K562 (cell line): ENCODE results near the gene LRMDA. TPM values are rescaled to one million over a fixed set of nuclear protein-coding genes. Genes with fewer than 3 reads are reported as not detected.

Experiments used
- ATAC-seq: fragments of 200-7000 bp; cut with Tn5 transposase; 3 replicates; pipeline ENCODE4 v1.9.1; 2020; ENCODE audit warnings: moderate library complexity
- BruUV-seq: library from RNA; stranded (reverse); fragments of 400-500 nt; replicated peaks from 2 replicates; lab custom pipeline; 2021; lab: Mats Ljungman, UMichigan
- CTCF ChIA-PET: fragments of 300-600 bp; formaldehyde crosslinking; extraction: SDS; loops from one replicate; lab custom pipeline; 2021; ENCODE audit warnings: low intra/inter-chr PET ratio; lab: Yijun Ruan, JAX
- POLR2A ChIA-PET: fragments of 300-600, 350-650 bp; sonication (Branson Sonifier 250); formaldehyde crosslinking; extraction: SDS; loops from one replicate; lab custom pipeline; 2021; ENCODE audit warnings: antibody characterized with exemption, inconsistent platforms; lab: Yijun Ruan, JAX
- DNase-seq, 4 experiments: peaks; one replicate each; pipeline versions ENCODE4 v3.0.0 to v3.0.0-alpha.2; 2011 to 2018; ENCODE audit warnings: low spot score in 3 of 4, mixed read lengths in 3 of 4; ENCODE audit errors: extremely low read depth in 1 of 4
- FAIRE-seq: peaks from 2 replicates; lab custom pipeline; 2011; peaks lifted over from hg19 to GRCh38; lab: Jason Lieb, UNC
- H2AFZ ChIP-seq: 2 replicates; pipeline ENCODE4 v1.6.0; 2011; ENCODE audit warnings: low read depth, low read length, control low read depth, inconsistent platforms
- H3K27ac ChIP-seq: fragments of 200-600 bp; 3 replicates; pipeline ENCODE4 v1.8.0; 2011; ENCODE audit warnings: low read depth, mild to moderate bottlenecking, control low read depth, inconsistent platforms, low read length, moderate library complexity, mixed read lengths; ENCODE audit errors: extremely low read depth
- H3K27me3 ChIP-seq, 2 experiments: fragments of 300-600 bp in 1 of 2; 2 replicates in 1 of 2; 3 replicates in 1 of 2; pipeline versions ENCODE4 v1.6.0 to v1.8.0; 2011; ENCODE audit warnings: inconsistent platforms in 2 of 2, low read length in 2 of 2, mild to moderate bottlenecking in 1 of 2, mixed read lengths in 1 of 2, moderate library complexity in 1 of 2; ENCODE audit not compliant: control insufficient read depth in 2 of 2, insufficient read depth in 2 of 2
- H3K36me3 ChIP-seq: fragments of 300-600 bp; 3 replicates; pipeline ENCODE4 v1.8.0; 2011; ENCODE audit warnings: mild to moderate bottlenecking, low read length, inconsistent platforms; ENCODE audit not compliant: control insufficient read depth, insufficient read depth
- H3K4me1 ChIP-seq, 2 experiments: fragments of 200-600 bp in 1 of 2; replicated peaks in 1 of 2; 2 replicates in 1 of 2; 3 replicates in 1 of 2; pipeline versions ENCODE4 v1.5.1 to v1.8.0; 2011; ENCODE audit warnings: inconsistent platforms in 2 of 2, low read length in 2 of 2, mild to moderate bottlenecking in 1 of 2, mixed read lengths in 1 of 2, moderate library complexity in 1 of 2; ENCODE audit not compliant: control insufficient read depth in 2 of 2, insufficient read depth in 2 of 2
- H3K4me2 ChIP-seq: 2 replicates; pipeline ENCODE4 v1.6.1; 2011; ENCODE audit warnings: low read length, control low read depth, inconsistent platforms, mixed read lengths; ENCODE audit not compliant: insufficient read depth
- H3K4me3 ChIP-seq: fragments of 200-600 bp; sonication (generic), shearing (Covaris generic); 2 replicates; pipeline ENCODE4 v1.5.1; 2016; ENCODE audit warnings: control low read depth, inconsistent platforms
- H3K79me2 ChIP-seq: fragments of 200-600 bp; 3 replicates; pipeline ENCODE4 v1.8.0; 2011; ENCODE audit warnings: low read length, inconsistent platforms; ENCODE audit not compliant: control insufficient read depth, insufficient read depth
- H3K9ac ChIP-seq, 2 experiments: 2 replicates each; pipeline versions ENCODE4 v1.6.0 to v1.6.1; 2011; ENCODE audit warnings: low read depth in 2 of 2, low read length in 2 of 2, control low read depth in 1 of 2, inconsistent platforms in 1 of 2, mild to moderate bottlenecking in 1 of 2, mixed read lengths in 1 of 2; ENCODE audit not compliant: insufficient read depth in 1 of 2
- H3K9me1 ChIP-seq: one replicate; pipeline ENCODE4 v1.6.0; 2011; ENCODE audit warnings: inconsistent platforms, mild to moderate bottlenecking, low read length, moderate library complexity; ENCODE audit not compliant: control insufficient read depth, insufficient read depth
- H3K9me3 ChIP-seq: replicated peaks from 2 replicates; pipeline ENCODE4 v1.5.1; 2011; ENCODE audit warnings: low read depth, low read length, inconsistent platforms; ENCODE audit not compliant: control insufficient read depth, insufficient read depth
- H4K20me1 ChIP-seq: replicated peaks from 2 replicates; pipeline ENCODE4 v1.6.1; 2011; ENCODE audit warnings: low read length, inconsistent platforms, mixed read lengths; ENCODE audit not compliant: control insufficient read depth, insufficient read depth
- ASH1L ChIP-seq: fragments of 450-650 bp; IDR thresholded peaks from 2 replicates; pipeline ENCODE4 v1.6.1; 2018; ENCODE audit warnings: borderline replicate concordance, mild to moderate bottlenecking, low read depth; ENCODE audit not compliant: partially characterized antibody
- IRF9 ChIP-seq: fragments of 450-650 bp; IDR thresholded peaks from 2 replicates; pipeline ENCODE4 v1.6.1; 2016; ENCODE audit warnings: missing biosample characterization, missing genetic modification characterization
- MTA3 ChIP-seq: fragments of 450-650 bp; formaldehyde crosslinking; IDR thresholded peaks from 2 replicates; pipeline ENCODE4 v1.6.1; 2017; ENCODE audit warnings: mild to moderate bottlenecking, borderline replicate concordance
- RBM17 ChIP-seq: fragments of 200-400 bp; formaldehyde crosslinking; IDR thresholded peaks from 2 replicates; pipeline ENCODE4 v1.6.1; 2017; ENCODE audit warnings: low read depth, mild to moderate bottlenecking, low read length, borderline replicate concordance
- ZNF589 ChIP-seq: fragments of 200-800 bp; sonication (Bioruptor generic); IDR thresholded peaks from 2 replicates; pipeline ENCODE4 v1.6.1; 2016; ENCODE audit warnings: low read depth, missing genetic modification characterization, missing compliant biosample characterization
- WGBS: fragments of 100-300 bp; shearing (Covaris generic); methylation state at CpG from one replicate; pipeline ENCODE4 v1.1.6; 2016; ENCODE audit warnings: low coverage, mixed read lengths; ENCODE audit not compliant: insufficient coverage; ENCODE audit errors: missing lambda C conversion rate; 5-methylcytosine and 5-hydroxymethylcytosine counted together
- in situ Hi-C: fragments of 300-500 bp; cut with MboI; formaldehyde crosslinking; loops from 4 replicates; pipeline ENCODE4 v1.15.0; 2018; ENCODE audit warnings: inconsistent platforms, mixed read lengths
- intact Hi-C: fragments of 100-400 bp; cut with micrococcal nuclease; formaldehyde crosslinking; loops from 2 replicates; pipeline ENCODE4 v1.14.2; 2022
- polyA plus RNA-seq, 8 experiments: library from polyadenylated mRNA; depleted of rRNA in 4 of 8; stranded (reverse) in 5 of 8; unstranded in 3 of 8; fragments of >200 nt; fragmentation: Nextera tagmentation in 2 of 8; fragmentation: Illumina TruSeq in 1 of 8; extraction: Ambion mirVana in 2 of 8; extraction: Trizol in 1 of 8; gene quantifications; 2 replicates each; pipeline versions ENCODE4 v1.2.1 to v1.2.3, GENCODE V29; 2011 to 2014; ENCODE audit warnings: inconsistent platforms in 1 of 8, missing spikeins in 1 of 8
- total RNA-seq, 7 experiments: library from RNA; depleted of rRNA in 6 of 7; stranded (reverse); fragments of >200 nt in 6 of 7; fragmentation: Illumina TruSeq in 2 of 7; extraction: Trizol in 2 of 7; gene quantifications; 2 replicates each; pipeline versions ENCODE4 v1.2.1 to v1.2.3, GENCODE V29; 2011 to 2021; ENCODE audit warnings: low replicate concordance in 1 of 7
- TF ChIP-seq, protein P1 (sequence below): IDR thresholded peaks from 2 replicates; pipeline ENCODE4 v1.6.1; 2016; ENCODE audit warnings: missing genetic modification characterization, missing compliant biosample characterization

The LRMDA gene
- total and polyA plus RNA-seq, 9 of the 15 experiments (the other 6 are each of a cell fraction or from before 2014, with no cell fraction given) = 0.25 TPM; not detected in 8

GRCh38 chr10:75905490-75905889 lies 474.1 kb downstream of the LRMDA start:
- Histone ChIP-seq H3K9me3 (no peaks in the 10 kb centered on the region), H3K36me3 (no peaks in the 10 kb centered on the region), H3K9ac (no peak overlapping the region), H4K20me1 (no peaks in the 10 kb centered on the region)
- POLR2A ChIA-PET = interaction anchor here (1.0 to 1.1 kb wide), 2 partner anchors 9 to 19 kb away, joined by 3 read pairs; no protein-coding TSS in a partner anchor
- ATAC-seq (no peak), FAIRE-seq (no peak)
- 0% methylated on average over 4 of the region's 4 CpGs for WGBS
- CTCF ChIA-PET = no interaction called here
- TF ChIP-seq IRF9 (tag) (no peak), ZNF589 (CRISPR knock-in tag) (no peak), RBM17 (no peak), ASH1L (no peak), MTA3 (no peak)
- TF ChIP-seq, protein P1, sequence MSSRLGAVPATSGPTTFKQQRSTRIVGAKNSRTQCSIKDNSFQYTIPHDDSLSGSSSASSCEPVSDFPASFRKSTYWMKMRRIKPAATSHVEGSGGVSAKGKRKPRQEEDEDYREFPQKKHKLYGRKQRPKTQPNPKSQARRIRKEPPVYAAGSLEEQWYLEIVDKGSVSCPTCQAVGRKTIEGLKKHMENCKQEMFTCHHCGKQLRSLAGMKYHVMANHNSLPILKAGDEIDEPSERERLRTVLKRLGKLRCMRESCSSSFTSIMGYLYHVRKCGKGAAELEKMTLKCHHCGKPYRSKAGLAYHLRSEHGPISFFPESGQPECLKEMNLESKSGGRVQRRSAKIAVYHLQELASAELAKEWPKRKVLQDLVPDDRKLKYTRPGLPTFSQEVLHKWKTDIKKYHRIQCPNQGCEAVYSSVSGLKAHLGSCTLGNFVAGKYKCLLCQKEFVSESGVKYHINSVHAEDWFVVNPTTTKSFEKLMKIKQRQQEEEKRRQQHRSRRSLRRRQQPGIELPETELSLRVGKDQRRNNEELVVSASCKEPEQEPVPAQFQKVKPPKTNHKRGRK (tag) = 0 out of 2 replicates have a peak, but pooled peaks have one; percentile 25
- TF ChIP-seq, all 486 proteins: peak for 1
- intact Hi-C loops = no loop called here
- H3K4me1 ChIP-seq = no peaks in the 10 kb centered on the region
- no TSS peak for BruUV-seq
- H3K4me2 ChIP-seq = no peak overlapping the region
- no peaks in the 10 kb centered on the region for H3K9me1 ChIP-seq
- H3K4me3 ChIP-seq = no peak overlapping the region
- no peak overlapping the region for H2AFZ ChIP-seq
- in situ Hi-C loops = no loop called here
- H3K27ac ChIP-seq = no peak overlapping the region
- H3K27me3 ChIP-seq = no peaks in the 10 kb centered on the region; a peak in 1 of 5 replicates
- no peaks in the 10 kb centered on the region for H3K79me2 ChIP-seq
- DNase-seq = no peak
